Progenitor cell of endocrine pancreas (in vitro differentiated cells): ENCODE measurements around the gene SP3. TPM values are rescaled to one million over a fixed set of nuclear protein-coding genes. Genes with fewer than 3 reads are reported as not detected.

Experiments
- DNase-seq: peaks from one replicate; pipeline ENCODE4 v3.0.0; 2021; ENCODE audit warnings: low spot score; ENCODE audit not compliant: unreplicated experiment
- H3K27ac Mint-ChIP-seq: 2 replicates; pipeline ENCODE4 v1.8.0; 2021; ENCODE audit warnings: mild to moderate bottlenecking, moderate library complexity, mixed read lengths
- H3K27me3 Mint-ChIP-seq: 2 replicates; pipeline ENCODE4 v1.8.0; 2021; ENCODE audit warnings: mixed read lengths
- H3K36me3 Mint-ChIP-seq: 2 replicates; pipeline ENCODE4 v1.8.0; 2022; ENCODE audit warnings: mixed read lengths; ENCODE audit not compliant: insufficient read depth
- H3K4me1 Mint-ChIP-seq: 2 replicates; pipeline ENCODE4 v1.8.0; 2021; ENCODE audit warnings: low read depth, mixed read lengths
- H3K4me3 Mint-ChIP-seq: 2 replicates; pipeline ENCODE4 v1.8.0; 2021; ENCODE audit warnings: low read depth, mild to moderate bottlenecking, moderate library complexity, mixed read lengths
- H3K9me3 Mint-ChIP-seq: 2 replicates; pipeline ENCODE4 v1.8.0; 2021; ENCODE audit warnings: low read depth, mixed read lengths
- total RNA-seq: library from RNA; stranded (reverse); gene quantifications from 2 replicates; pipeline ENCODE4 v1.2.1, GENCODE V29; 2021
- TF ChIP-seq, protein P1 (sequence below): fragments of 200-600 bp; sonication (generic); IDR thresholded peaks from one replicate; pipeline ENCODE4 v1.5.0; 2021; ENCODE audit warnings: antibody characterized with exemption, mild to moderate bottlenecking; ENCODE audit not compliant: unreplicated experiment

The SP3 gene
- total RNA-seq, 1 donor from 2014 or later, result 96.9 TPM

DNA sequence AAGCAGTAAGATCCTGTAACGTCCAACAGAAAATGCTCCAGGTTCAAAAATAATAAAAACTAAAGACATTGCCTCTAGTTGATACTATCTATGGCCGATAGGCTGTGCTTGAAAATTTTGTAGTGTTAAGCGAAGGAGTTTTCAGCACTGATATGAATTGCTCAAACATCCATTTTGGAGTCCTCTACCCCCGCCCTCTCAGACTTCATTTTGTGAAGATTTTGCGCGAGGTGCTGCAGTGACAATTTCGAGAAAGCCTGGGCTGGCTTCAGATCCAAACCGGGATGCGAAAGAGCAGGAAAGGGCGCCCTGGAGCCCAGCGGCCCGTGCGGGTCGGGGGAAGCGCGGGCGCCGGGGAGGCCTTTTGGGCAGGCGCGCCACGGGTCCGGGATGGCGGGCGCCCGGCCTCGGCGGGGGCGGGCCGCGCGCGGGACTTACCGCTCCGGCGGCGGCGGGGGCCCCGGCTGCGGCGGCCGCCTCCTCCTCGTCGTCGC lies 1.8 kb downstream of the SP3 start:
- TF ChIP-seq, protein P1, sequence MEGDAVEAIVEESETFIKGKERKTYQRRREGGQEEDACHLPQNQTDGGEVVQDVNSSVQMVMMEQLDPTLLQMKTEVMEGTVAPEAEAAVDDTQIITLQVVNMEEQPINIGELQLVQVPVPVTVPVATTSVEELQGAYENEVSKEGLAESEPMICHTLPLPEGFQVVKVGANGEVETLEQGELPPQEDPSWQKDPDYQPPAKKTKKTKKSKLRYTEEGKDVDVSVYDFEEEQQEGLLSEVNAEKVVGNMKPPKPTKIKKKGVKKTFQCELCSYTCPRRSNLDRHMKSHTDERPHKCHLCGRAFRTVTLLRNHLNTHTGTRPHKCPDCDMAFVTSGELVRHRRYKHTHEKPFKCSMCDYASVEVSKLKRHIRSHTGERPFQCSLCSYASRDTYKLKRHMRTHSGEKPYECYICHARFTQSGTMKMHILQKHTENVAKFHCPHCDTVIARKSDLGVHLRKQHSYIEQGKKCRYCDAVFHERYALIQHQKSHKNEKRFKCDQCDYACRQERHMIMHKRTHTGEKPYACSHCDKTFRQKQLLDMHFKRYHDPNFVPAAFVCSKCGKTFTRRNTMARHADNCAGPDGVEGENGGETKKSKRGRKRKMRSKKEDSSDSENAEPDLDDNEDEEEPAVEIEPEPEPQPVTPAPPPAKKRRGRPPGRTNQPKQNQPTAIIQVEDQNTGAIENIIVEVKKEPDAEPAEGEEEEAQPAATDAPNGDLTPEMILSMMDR, result peak; percentile 43
- Mint-ChIP-seq H3K4me1 (peaks cover 32% of the 10 kb centered on the region), H3K4me3 (peak overlapping the region; percentile 85), H3K9me3 (no peaks in the 10 kb centered on the region), H3K27ac (peak overlapping the region; percentile 98), H3K36me3 (peaks cover 14% of the 10 kb centered on the region), H3K27me3 (no peaks in the 10 kb centered on the region)
- no peak for DNase-seq

DNA sequence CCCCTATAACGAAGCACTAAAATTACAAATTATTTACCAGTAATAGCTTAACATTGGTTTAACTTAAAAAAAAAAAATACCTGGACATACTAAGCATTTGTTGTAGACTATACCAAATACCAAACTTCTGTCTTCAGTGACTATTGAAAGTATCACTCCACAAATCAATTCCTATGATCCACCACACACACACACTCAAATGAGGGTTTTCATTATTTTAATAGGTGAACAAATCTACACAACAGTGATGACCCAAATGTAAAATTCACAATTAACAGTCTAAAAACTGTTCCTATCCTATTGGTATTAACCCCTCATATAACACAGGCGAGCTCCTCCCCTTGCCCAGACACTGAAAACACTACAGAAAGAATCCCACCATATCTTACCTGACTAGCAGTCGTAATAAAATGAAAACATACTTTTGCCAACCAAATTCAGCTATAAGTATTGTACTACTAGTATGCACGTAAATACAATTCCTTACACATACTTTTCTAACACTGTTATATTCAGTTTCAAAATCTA lies 2.5 kb downstream of the SP3 start:
- no peaks in the 10 kb centered on the region for H3K27me3 Mint-ChIP-seq

DNA sequence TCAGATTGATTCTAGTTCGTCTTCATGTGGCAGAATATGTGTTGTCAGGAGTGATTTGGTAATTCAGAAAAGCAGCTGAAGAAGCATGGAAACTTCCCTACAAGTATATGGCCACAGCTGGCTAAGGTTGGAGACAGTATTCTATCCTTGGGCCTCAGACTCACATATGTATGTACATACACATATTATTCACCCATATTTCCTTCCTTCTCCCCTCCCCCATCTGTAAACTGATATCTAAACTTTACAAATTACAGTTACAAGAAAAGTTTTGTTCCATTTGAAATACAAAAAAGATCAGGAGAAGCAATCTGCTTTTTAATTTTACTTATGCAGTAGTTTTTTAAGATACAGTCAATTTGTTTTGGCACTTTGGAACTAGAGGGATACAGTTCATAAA lies 3.1 kb downstream of the SP3 start:
- no peak for DNase-seq
- no peaks in the 10 kb centered on the region for H3K27me3 Mint-ChIP-seq
- H3K4me3 Mint-ChIP-seq, result peak overlapping the region; percentile 85
- peaks cover 37% of the 10 kb centered on the region for H3K4me1 Mint-ChIP-seq
- H3K36me3 Mint-ChIP-seq, result peaks cover 14% of the 10 kb centered on the region
- H3K27ac Mint-ChIP-seq, result peak overlapping the region; percentile 77
- TF ChIP-seq, protein P1, result no peak
- H3K9me3 Mint-ChIP-seq, result no peaks in the 10 kb centered on the region

More for the DNA sequence above, 2.5 kb downstream of the SP3 start:
- H3K4me3 Mint-ChIP-seq, result peak overlapping the region; percentile 85
- no peak for DNase-seq
- TF ChIP-seq, protein P1, result no peak
- peaks cover 33% of the 10 kb centered on the region for H3K4me1 Mint-ChIP-seq
- H3K9me3 Mint-ChIP-seq, result no peaks in the 10 kb centered on the region
- peaks cover 14% of the 10 kb centered on the region for H3K36me3 Mint-ChIP-seq
- H3K27ac Mint-ChIP-seq, result peak overlapping the region; percentile 98

DNA sequence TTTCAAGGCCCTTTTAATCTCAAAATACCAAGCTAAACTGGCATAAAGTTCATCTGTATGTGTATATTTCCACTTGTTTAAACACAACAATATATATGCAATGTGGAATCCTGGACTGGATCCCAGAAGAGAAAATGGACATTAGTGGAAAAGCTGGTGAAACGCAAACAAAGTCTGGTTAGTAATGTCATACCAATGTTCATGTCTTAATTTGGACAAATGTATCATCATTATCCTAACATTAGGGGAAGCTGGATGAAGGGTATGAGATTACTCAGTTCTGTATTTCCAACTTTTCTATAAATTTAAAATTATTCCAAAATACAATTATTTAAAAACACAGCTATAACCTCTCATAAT lies 3.8 kb downstream of the SP3 start:
- H3K27ac Mint-ChIP-seq, result no peak overlapping the region
- H3K36me3 Mint-ChIP-seq, result peaks cover 14% of the 10 kb centered on the region
- DNase-seq, result no peak
- no peaks in the 10 kb centered on the region for H3K9me3 Mint-ChIP-seq
- H3K27me3 Mint-ChIP-seq, result no peaks in the 10 kb centered on the region
- TF ChIP-seq, protein P1, result no peak
- peaks cover 32% of the 10 kb centered on the region for H3K4me1 Mint-ChIP-seq
- no peak overlapping the region for H3K4me3 Mint-ChIP-seq

DNA sequence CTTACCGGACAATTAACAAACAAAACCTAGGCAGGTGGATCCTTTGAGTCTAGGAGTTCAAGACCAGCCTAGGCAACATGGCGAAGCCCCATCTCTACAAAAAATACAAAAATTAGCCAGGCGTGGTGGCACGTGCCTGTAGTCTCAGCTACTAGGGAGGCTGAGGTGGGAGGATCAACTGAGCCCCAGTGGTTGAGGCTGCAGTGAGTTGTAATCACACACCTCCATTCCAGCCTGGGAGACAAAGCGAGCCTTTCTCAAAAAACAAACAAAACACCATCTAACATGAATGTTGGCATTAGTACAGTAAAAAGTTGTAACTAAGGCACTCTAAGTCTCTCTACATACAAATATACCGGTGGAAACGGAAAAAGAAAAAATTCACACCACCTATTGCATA lies 5.3 kb downstream of the SP3 start:
- peaks cover 26% of the 10 kb centered on the region for H3K36me3 Mint-ChIP-seq
- TF ChIP-seq, protein P1, result no peak
- H3K4me3 Mint-ChIP-seq, result no peak overlapping the region
- H3K27ac Mint-ChIP-seq, result peak overlapping the region; percentile 67
- H3K4me1 Mint-ChIP-seq, result peaks cover 28% of the 10 kb centered on the region
- DNase-seq, result no peak
- H3K27me3 Mint-ChIP-seq, result no peaks in the 10 kb centered on the region
- H3K9me3 Mint-ChIP-seq, result no peaks in the 10 kb centered on the region
